RPMI8226 (cell line): Measurements from ENCODE around the gene RETREG2.
A peak's percentile ranks its signal among the peaks of the same experiment; 100 is the strongest.

ENCODE experiments used
- DNase-seq: peaks from one replicate; pipeline ENCODE4 v3.0.0-alpha.2; 2015

The RETREG2 gene

GRCh38 chr2:219218217-219218731, 40.2 kb downstream of the RETREG2 start:
- peak; percentile 31 for DNase-seq

- peak; percentile 77 for DNase-seq
Observed at GRCh38 chr2:219218732-219219701, 40.9 kb downstream of the RETREG2 start, which contains the start of gene ABCB6. Gene ABCB6 (minus strand): TSS chr2:219218958. CDS start chr2:219218673, 285 bp downstream.

- DNase-seq: no peak
Observed at GRCh38 chr2:219219784-219220532, 41.9 kb downstream of the RETREG2 start.

GRCh38 chr2:219220652-219221402, 42.8 kb downstream of the RETREG2 start:
- no peak for DNase-seq

GRCh38 chr2:219221957-219222518, 44.0 kb downstream of the RETREG2 start:
- DNase-seq: no peak

- DNase-seq: no peak
Observed at GRCh38 chr2:219223831-219224610, 45.9 kb downstream of the RETREG2 start.

GRCh38 chr2:219225350-219225749, 47.3 kb downstream of the RETREG2 start:
- DNase-seq: no peak

- no peak for DNase-seq
Observed at GRCh38 chr2:219228041-219228910, 50.2 kb downstream of the RETREG2 start.

GRCh38 chr2:219228911-219229304, 50.8 kb downstream of the RETREG2 start:
- DNase-seq: no peak

- peak; percentile 96 for DNase-seq
Observed at GRCh38 chr2:219229305-219230058, 51.4 kb downstream of the RETREG2 start, which contains the start of the genes ANKZF1 and ATG9A. Gene ANKZF1 (plus strand): TSS chr2:219229806. CDS start chr2:219230258, 452 bp downstream. Gene ATG9A (minus strand): TSS chr2:219229636. CDS start chr2:219228024, 1,612 bp downstream.

- peak; percentile 59 for DNase-seq
Observed at GRCh38 chr2:219230059-219230540, 52.0 kb downstream of the RETREG2 start.

GRCh38 chr2:219234331-219234730, 56.3 kb downstream of the RETREG2 start:
- no peak for DNase-seq
